ENCODE measurements around the gene PCDH9.
A peak's percentile ranks its signal among the peaks of the same experiment; 100 is the strongest.

PCDH9 gene

DNA sequence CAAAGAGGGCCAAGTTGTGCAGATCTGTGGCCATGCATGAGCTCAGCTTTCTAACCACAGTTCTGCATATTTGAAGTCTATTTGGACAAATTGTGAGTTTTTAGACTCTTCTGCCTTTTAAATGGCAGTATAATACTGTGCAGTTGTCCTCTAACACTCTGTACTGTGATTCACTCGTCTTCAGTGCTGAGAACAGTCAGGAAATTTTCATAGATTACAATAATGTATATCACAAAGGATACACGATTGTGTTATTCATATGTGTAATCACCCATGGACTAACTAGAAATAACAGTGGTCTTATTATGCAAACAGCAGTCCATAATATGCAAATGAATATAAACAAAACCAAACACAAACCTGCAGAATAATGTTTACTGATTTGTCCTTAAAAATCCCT is 259.1 kb downstream of the PCDH9 start:
- no peak for DNase-seq (ENCODE audit: low read depth)

DNA sequence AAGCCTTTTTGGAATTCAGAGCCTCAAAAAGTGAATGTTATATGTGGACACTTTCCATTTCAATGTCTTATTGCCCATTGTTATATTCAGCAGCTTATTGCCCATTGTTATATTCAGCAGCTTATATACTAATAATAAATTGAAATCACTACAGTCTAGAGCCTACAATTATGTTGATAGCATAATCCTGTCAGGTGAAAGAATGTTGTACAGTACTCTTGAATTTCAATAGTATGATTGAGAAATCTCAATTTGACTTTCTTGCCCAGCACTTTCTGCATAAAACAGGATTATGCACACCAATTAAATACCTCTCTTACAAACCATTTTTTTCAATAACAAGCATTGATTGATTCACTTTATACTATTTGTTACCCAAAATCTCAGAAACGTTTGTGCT is 260.8 kb downstream of the PCDH9 start:
- no peak for DNase-seq (ENCODE audit: low read depth)

DNA sequence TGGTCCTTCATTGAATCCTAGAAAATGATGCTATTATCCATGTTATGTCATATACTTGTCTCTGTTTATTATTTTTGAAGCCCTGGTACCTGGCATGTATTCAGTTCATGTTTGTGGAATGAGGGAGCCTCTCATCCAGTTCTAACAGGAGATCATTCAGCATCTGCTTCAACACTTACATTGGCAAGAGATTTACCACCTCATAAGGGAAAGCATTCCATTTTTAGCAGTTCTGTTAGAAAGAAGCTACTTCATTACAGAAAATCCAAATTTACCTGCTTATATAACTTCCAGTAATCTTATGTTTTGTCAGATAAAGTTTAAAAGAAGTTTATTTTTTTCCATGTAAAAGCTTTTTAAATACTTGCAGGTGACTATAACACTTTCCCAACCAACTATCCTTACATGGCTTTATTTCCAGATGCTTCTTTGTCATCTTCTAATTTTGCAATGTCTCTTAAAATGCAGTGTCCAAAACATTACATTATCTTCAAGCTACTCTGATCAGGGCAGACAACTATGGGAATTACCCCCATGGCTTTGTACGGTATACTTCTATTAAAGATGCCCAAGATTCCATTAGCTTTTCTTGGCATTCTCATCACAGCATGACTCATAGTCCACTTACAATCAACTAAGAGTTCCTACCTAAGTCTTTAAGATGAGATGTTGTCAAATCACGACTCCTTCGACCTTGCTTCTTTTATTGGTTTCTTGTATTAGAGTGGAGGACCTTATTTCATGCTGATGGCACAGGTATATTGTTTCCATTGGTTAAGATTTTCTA is 262.1 kb downstream of the PCDH9 start:
- peak; percentile 1 for DNase-seq (ENCODE audit: low read depth)

DNA sequence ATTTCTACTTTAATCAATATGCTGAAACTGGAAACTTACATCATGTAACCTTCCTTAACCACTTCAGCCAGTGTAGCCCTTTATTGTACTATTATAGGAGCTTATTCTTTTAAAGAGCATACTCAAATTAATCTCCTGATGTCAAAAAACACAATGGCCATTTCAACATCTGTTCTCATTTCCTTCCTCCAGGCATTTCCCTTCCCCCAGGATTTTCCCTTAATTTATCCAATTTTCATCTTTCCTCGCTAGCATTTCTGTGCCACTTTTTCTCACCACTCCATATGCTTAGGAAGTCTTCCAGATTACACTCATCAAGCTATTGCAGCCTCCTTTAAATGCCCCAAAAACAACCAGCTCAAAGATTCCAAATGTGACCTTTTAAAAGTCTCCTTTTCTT is 265.0 kb downstream of the PCDH9 start:
- no peak for DNase-seq (ENCODE audit: low read depth)

DNA sequence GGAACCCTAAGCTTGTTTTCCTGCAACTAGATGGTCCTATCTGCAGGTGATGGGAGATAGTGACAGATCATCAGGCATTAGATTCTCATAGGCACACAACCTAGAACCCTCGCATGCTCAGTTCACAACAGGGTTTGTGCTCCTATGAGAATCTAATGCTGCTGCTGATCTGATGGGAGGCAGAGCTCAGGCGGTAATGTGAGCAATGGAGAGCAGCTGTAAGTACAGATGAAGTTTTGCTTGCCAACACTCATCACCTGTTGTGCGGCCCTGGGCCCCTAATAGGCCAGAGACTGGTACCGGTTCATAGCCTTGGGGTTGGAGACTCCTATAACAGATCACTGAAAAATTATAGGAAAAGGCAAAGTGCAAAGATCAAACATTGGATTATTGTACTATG is 267.2 kb downstream of the PCDH9 start:
- DNase-seq (ENCODE audit: low read depth) = no peak

DNA sequence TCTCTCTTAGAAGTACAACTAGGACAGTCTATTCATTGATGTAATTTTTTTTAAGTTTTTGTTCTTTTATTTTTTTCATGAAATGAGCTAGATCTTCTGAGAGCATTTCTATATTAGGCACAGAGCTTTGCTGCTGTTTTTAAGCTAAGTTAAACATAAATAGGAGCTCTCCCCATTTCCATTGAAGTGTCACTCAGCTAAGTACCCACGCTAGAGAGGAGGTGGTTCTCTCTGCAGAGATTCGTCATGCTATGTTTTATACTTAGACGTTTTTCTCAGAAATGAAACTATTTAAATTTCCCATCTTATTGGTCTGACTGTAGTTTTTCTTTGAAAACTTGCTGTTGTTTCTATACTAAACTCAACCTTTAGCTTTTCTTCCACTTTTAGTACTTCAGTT is 271.5 kb downstream of the PCDH9 start:
- DNase-seq (ENCODE audit: low read depth) = no peak

DNA sequence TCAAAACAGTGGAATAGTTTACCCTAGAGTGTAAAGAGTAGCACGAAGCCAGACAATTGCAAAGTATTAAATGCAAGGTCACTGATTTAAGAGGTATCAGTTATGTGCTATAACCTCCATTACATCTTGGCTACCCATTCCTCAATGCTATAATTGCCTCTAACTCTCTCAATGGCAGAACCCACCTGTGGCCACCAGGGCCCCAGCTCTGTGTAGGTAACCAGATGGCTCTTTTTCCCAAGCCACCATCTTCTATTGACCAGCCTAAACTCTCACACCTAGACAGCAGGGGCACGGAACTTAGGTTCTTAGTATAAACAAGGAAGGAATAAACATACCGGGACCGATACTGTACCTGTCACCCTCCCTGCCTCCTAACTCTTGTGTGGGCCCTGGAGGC is 277.6 kb downstream of the PCDH9 start:
- no peak for DNase-seq (ENCODE audit: low read depth)

DNA sequence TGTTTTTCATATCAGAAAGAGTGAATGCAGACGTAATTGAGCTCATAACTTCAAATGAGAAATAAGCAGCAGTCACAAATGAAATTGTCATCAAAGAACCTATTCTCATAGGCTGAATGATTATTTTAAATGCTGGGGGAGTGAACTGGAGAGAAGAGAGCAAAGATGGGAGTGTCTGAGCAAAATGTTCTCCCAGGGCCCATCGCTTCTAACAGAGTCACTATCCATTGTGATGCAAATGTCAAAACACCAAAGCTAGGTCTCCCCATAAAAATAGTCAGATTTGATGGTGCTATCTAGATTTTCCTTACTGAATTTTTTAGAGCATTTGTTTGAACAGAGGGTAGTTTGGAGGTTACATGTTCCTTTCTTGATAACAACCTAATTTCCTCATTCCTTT is 278.7 kb downstream of the PCDH9 start:
- DNase-seq (ENCODE audit: low read depth) = no peak

DNA sequence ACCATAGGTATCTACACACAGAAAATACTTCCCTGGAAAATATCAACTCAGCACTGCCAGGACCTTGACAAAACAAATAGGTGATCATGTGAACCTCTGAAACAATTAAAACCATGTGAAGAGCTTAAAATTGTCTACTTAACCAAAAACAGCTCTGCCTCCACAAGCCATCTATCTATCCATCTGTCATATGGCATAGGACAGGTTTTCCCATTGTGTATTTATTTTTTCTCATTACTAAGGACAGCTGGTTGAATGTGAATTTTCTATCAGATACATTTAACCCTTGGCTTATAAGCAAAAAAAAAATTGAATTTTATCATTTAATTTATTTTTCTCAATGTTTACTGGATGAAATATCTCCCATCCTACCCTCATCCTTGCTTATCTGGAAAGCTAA is 279.5 kb downstream of the PCDH9 start:
- DNase-seq (ENCODE audit: low read depth) = no peak

DNA sequence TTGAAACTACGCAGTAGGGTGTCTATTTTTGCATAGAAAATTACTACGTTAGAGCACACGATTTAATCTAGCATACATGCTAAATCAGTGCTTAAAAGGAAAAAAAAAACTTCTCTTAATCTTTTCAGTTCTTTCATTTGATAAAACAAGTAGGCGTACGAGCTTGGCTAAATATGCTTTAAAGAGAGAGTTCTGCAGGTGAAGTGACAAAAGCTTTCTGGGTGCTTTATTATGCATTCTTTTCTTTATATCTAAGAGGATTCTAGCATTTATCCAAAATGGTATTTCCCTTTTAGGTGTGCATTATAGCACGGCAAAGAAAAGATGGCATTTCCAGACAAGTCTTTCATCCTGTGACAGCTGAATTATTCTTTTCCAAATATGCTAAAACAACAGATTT is 281.2 kb downstream of the PCDH9 start:
- DNase-seq (ENCODE audit: low read depth) = no peak

DNA sequence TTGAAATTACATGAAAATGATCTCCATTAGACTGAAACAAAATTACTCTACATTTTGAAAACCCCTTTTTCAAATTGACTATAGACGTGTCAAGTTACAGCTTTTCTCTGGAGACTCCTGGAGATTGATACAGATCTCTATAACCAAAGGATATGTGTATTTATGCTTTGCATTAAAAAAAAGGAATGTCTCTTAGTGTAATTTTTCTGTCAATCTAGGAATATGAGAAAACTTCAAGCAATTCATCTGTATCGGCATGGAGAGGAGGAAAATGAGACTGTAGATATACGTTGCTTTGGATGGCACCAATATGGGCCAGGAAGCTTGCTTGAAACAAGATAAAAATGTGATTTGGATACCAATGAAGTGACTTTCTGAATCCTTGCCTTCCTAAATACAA is 286.6 kb downstream of the PCDH9 start:
- DNase-seq (ENCODE audit: low read depth) = no peak

DNA sequence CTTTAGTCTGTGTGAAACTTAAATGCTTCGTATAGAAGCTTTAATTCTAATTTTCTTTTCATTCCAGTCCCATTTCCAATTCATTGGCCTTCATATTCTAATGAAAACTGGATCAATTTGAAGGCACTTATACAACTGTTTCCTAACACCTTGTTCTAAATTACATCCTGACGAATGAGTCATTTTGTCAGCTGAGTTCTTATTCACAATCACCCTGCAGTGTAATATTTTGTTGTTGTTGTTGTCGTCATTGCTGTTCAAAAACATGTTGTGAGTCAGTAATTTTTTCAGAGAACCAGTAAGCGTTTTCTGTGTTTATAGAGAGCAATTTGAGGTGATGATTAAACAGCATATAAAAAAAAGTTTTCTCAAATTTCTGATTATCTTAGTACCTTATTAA is 290.0 kb downstream of the PCDH9 start:
- DNase-seq (ENCODE audit: low read depth) = no peak

DNA sequence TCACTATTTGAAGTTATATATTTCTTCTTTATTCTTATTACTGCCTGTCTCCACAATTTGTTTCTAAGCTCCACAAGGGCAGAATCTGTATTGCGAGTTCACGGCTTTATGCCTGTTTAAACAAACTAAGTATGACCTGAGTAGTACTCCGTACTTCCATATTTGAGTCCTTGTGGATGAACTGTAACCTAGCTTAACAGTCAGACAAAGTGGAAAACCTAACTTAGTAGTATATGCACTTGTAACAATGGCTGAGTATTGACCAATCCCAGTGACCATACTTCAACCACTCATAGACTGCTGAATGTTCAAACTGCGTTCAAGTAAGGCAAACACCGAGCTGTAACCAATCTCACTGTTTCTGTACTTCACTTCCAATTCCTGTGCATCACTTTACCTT is 292.7 kb downstream of the PCDH9 start:
- no peak for DNase-seq (ENCODE audit: low read depth)

DNA sequence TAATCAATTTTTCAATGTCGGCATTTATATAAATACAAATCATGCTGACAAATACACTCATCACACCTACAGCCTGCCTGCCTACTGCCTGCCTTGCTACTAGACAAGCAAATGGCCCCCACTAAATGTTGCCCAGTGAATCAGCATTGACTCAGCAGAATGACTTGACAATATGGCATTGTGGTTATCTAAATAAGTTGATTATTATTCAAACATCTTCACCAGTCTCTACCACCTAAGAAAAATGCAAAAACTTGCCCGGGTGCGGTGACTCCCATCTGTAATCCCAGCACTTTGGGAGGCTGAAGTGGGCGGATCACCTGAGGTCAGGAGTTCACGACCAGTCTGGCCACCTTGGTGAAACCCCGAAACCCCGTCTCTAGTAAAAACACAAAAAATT is 296.1 kb downstream of the PCDH9 start:
- peak; percentile 27 for DNase-seq (ENCODE audit: low read depth)

DNA sequence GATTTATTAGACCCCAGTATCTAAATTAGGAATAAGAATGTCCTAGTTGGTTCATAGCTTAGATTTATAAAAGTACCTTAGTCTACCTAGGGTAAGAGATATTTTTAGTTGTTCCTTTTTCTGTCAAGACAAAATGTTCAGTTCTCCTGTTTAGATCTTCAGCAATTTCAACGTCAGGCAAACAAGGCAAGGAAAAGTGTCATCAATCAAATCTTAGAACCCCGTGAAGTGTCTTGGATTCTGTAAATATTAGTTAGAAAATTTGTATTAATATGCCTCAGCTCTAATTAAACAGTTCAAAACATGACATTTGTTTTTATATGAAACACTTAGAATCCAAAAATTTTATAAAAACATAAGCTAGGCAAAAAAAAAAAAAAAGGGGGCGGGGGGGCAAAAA is 296.6 kb downstream of the PCDH9 start:
- no peak for DNase-seq (ENCODE audit: low read depth)

DNA sequence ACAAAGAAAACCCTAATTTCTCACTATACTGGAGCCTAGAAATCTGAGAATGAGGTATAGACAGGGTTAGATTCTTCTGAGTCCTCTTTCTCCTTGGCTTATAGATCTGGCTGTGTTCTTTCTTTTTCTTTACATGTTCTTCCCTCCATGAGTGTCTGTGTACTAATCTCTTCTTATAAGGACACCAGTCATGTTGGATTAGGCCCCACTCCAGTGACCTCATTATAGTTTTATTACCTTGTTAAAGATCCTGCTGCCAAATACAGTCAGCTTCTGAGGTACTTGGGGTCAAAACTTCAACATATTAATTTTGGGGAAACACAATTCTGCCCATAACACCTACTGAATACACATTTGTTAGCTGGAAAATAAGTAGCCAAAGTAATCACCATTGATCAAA is 302.6 kb downstream of the PCDH9 start:
- DNase-seq (ENCODE audit: low read depth) = no peak

DNA sequence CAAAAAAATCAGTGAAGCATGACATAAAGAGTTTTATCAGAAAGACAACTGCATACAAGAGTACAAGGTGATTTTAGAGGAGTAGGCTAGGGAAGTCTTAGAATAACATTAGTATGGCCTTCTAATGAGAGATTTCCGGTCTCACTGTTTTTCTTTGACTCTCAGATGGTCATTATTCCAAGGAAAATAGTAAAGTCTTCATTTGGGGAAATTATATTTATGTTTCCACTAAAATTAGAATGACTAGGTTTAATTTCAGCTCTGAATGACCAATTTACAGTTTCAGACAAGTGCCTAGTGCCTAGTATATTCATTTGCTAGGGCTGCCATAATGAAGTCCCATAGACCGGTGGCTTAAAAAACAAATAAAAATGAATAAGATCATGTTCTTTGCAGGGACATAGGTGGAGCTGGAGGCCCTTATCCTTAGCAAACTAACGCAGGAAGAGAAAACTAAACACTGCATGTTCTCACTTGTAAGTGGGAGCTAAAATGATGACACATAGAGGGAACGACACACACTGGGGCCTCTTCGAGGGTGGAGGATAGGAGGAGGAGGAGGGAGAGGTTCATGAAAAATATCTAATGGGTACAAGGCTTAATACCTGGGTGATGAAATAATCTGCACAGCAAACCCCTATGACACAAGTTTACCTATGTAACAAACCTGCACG is 303.1 kb downstream of the PCDH9 start:
- DNase-seq (ENCODE audit: low read depth) = no peak

DNA sequence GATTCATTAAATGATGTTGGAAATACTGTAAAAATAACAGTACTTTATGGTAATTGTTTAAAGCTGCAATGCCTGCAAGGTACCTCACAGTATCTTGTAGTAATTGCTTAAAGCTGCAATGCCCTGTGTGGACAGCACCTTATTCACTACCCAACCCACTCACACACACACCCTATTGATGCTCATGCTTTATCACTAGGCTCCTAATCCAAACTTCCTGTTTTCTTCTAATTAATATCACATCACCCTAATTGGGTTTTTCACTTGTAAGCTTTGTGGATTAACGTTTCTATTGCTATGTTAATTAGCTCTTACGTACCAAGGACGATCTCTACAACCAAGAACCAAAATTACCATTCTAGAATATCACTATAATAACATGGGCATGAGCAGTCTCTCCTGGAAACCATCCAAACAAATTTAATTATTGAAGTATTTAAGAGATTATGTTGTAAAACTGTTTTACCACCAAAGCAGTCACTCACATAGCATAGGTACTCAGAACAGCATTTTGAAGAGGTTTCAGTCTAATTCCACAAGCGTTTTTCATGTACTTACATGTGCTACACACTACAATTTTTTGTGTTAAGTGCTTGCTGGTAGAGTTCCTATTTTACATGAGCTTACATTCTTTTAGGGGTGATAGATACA is 303.8 kb downstream of the PCDH9 start:
- no peak for DNase-seq (ENCODE audit: low read depth)

DNA sequence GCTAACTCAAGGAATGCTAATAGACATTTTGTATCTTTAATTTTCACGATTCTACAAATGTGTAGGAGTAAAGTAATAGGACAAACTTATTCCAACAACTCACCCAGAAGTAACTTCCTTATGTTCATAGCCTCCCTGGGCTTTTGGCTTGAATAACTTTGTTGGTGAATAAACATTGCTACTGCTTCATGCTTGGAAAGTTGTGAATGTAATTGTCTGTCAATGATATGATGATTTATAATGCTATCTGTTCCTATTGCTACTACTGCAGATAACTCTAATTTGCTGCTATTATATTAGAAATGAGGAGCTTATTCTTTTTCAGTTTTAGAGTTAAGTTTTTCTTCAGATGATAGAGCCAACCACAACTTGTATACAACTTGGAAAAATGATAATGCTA is 307.7 kb downstream of the PCDH9 start:
- no peak for DNase-seq (ENCODE audit: low read depth)

DNA sequence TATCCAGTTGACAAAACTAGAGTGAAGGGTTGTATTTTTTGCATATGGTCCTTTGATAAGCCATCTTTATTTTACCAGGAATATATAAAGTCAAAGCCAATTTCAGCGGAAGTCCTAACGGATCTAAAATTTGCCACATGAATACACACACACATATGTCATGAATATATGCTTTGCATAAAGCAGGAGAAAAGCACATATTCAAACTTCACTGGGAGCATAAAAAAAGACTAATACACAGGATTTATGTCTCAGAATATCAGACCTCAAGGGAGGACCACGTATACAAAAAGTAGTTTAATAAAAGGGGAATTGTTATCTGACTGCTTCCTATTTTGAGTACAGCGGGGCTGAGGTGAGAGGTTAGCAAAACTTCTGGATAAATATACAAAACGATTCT is 308.7 kb downstream of the PCDH9 start:
- no peak for DNase-seq (ENCODE audit: low read depth)

DNA sequence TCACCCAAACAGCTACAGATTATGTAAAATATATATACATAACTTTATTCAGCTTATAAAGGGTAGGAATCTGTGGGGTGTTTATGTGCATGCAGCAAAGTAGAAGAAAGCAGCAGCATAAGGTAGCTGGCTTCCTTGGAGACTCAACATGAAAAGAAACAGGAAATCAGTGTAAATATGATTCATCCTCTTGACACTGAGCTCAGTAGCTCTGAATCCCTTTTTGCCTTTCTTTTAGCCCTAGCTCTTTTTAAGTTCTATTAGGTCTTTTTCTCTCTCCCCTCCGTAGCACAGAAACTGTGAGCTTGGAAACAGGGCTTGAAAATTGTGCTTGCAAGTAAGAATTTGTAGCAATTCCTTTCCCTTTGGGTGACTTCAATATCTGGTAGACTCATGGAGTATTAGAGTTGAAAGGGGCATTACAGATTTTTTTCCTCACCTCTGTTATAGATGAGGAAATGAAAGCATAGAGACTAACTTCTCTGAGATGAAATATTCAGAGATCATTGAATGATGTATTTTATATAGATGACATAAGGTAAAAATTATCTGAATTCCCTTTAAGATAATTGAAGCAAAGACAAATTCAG is 314.4 kb downstream of the PCDH9 start:
- DNase-seq (ENCODE audit: low read depth) = no peak

DNA sequence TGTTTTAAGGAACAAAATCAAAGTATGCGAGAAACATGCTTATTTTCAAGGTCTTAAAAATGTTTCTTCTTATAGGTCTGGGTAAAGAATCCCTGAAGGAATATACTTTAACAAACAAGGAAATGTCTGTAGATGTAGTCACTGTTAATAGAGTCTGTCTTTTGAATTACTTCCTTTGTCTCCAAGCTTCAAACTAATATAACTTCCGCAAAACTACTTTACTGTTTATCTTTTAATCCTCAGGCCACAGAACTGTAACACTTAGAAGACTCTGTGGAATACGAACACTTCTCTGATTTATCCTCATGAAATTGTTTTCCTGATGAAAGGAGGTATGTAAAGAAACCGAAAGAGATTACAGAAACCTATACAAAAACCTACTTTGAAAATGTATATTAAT is 316.0 kb downstream of the PCDH9 start:
- no peak for DNase-seq (ENCODE audit: low read depth)

DNA sequence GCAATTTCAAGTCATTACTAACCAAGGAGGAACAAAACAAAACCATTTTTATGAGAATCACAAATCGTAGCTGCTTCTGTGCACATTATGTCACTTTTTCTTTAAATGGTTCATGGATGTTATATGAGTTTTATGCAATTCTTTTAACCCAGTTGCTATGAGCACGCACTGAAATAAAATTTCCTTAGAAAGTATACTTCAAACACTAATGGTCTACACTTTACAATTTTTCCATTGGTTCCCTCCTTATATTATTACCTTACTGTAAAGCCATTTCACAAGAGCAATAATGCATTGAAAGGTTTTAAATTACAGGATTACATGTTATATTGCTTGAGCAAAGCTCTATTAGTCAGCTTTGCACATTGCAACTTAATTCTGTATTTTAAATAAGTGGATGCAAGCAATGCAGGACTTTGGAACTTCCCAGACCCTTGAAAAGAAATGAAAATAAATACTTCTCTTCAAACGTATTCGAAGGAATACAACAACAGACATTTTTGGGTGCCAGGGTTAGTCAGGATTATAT is 318.7 kb downstream of the PCDH9 start:
- DNase-seq (ENCODE audit: low read depth) = no peak

Data from EH (cell line).